T-cell (primary cell): Measurements from ENCODE around the gene NTM. TPM values are rescaled to one million over a fixed set of nuclear protein-coding genes. Genes with fewer than 3 reads are reported as not detected.

Experiments
- ATAC-seq, 4 experiments: fragments of 200-7000 bp in 3 of 4; fragments of 150-1000 bp in 1 of 4; cut with Tn5 transposase; replicated peaks in 1 of 4; 1 replicate in 3 of 4; 2 replicates in 1 of 4; pipeline ENCODE4 v1.10.0; 2021; ENCODE audit warnings: moderate library complexity in 3 of 4, mild to moderate bottlenecking in 2 of 4, moderate number of reproducible peaks in 1 of 4
- CTCF ChIA-PET, 2 donors: fragments of 300-600 bp; sonication (Branson Sonifier 250); formaldehyde crosslinking; loops; one replicate each; lab custom pipeline; 2022; ENCODE audit warnings: antibody characterized with exemption in 2 of 2; lab: Charles Lee
- POLR2A ChIA-PET, 2 donors: fragments of 300-600 bp; sonication (Branson Sonifier 250); formaldehyde crosslinking; loops; one replicate each; lab custom pipeline; 2022; ENCODE audit warnings: antibody characterized with exemption in 2 of 2; lab: Charles Lee
- DNase-seq, 35 experiments: peaks; one replicate each; pipeline versions ENCODE4 v3.0.0 to v3.0.0-alpha.2; 2013 to 2023
- H3K27ac ChIP-seq: one replicate; pipeline ENCODE4 v1.5.1; 2013; ENCODE audit warnings: low read length
- H3K27me3 ChIP-seq, 2 experiments: replicated peaks in 1 of 2; 1 replicate in 1 of 2; 2 replicates in 1 of 2; pipeline versions ENCODE4 v1.6.1 to v1.7.0; 2013; ENCODE audit warnings: low read length in 1 of 2, mixed read lengths in 1 of 2; ENCODE audit not compliant: control insufficient read depth in 2 of 2, insufficient read depth in 2 of 2; ENCODE audit errors: extremely low read depth in 1 of 2
- H3K36me3 ChIP-seq, 2 donors: 1 replicate in 1 of 2; 2 replicates in 1 of 2; pipeline versions ENCODE4 v1.6.1 to v1.7.0; 2013; ENCODE audit warnings: low read length in 1 of 2; ENCODE audit not compliant: control insufficient read depth in 2 of 2, insufficient read depth in 1 of 2; ENCODE audit errors: extremely low read depth in 1 of 2
- H3K4me1 ChIP-seq, 2 experiments: 1 replicate in 1 of 2; 2 replicates in 1 of 2; pipeline versions ENCODE4 v1.6.1 to v1.7.0; 2013; ENCODE audit warnings: low read length in 2 of 2, mixed read lengths in 1 of 2; ENCODE audit not compliant: insufficient read depth in 2 of 2, control insufficient read depth in 1 of 2; ENCODE audit errors: extremely low read depth in 1 of 2
- H3K4me3 ChIP-seq, 2 donors: 1 replicate in 1 of 2; 2 replicates in 1 of 2; pipeline versions ENCODE4 v1.5.1 to v1.7.0; 2013; ENCODE audit warnings: mild to moderate bottlenecking in 2 of 2, low read length in 1 of 2, moderate library complexity in 1 of 2; ENCODE audit not compliant: control insufficient read depth in 1 of 2; ENCODE audit errors: extremely low read depth in 1 of 2
- H3K9me3 ChIP-seq: 2 replicates; pipeline ENCODE4 v1.7.0; 2013
- H3K27ac Mint-ChIP-seq, 2 donors: one replicate each; pipeline ENCODE4 v1.8.0; 2020 to 2021; ENCODE audit warnings: mild to moderate bottlenecking in 2 of 2, mixed read lengths in 2 of 2
- H3K27me3 Mint-ChIP-seq, 2 donors: one replicate each; pipeline ENCODE4 v1.8.0; 2021 to 2022; ENCODE audit warnings: mixed read lengths in 2 of 2
- H3K36me3 Mint-ChIP-seq: one replicate; pipeline ENCODE4 v1.8.0; 2021; ENCODE audit warnings: mixed read lengths
- H3K4me1 Mint-ChIP-seq, 3 donors: one replicate each; pipeline ENCODE4 v1.8.0; 2020 to 2022; ENCODE audit warnings: mixed read lengths in 3 of 3, mild to moderate bottlenecking in 1 of 3
- H3K4me3 Mint-ChIP-seq, 3 donors: one replicate each; pipeline ENCODE4 v1.8.0; 2020 to 2022; ENCODE audit warnings: mild to moderate bottlenecking in 3 of 3, mixed read lengths in 3 of 3, moderate library complexity in 3 of 3
- H3K9me3 Mint-ChIP-seq, 3 donors: one replicate each; pipeline ENCODE4 v1.8.0; 2020 to 2022; ENCODE audit warnings: mixed read lengths in 3 of 3
- whole genome bisulfite sequencing: methylation state at CpG from one replicate; pipeline ENCODE4 v1.1.5; 2013; ENCODE audit warnings: missing lambda C conversion rate; ENCODE audit not compliant: insufficient coverage; 5-methylcytosine and 5-hydroxymethylcytosine counted together
- total RNA-seq, 35 experiments: library from RNA in 6 of 35; stranded (reverse) in 6 of 35; fragments of 120-200 nt in 1 of 35; gene quantifications; one replicate each; pipeline versions ENCODE4 v1.2.1 to v1.2.4 and lab custom pipeline; 2013 to 2026

Gene NTM
- total RNA-seq, 5 donors from 2014 or later (not counting 1 experiment from before 2014, with no cell fraction given) = not detected

- ChIA-PET POLR2A (no interaction called here), CTCF (no interaction called here)
- Mint-ChIP-seq H3K9me3 (peaks cover 0 to 3% (median 0%) of the 10 kb centered on the region in 3 donors), H3K4me3 (no peak overlapping the region), H3K36me3 (no peaks in the 10 kb centered on the region), H3K27ac (no peak overlapping the region), H3K27me3 (peaks cover 33 to 39% of the 10 kb centered on the region in 2 donors), H3K4me1 (peaks cover 0 to 7% (median 2%) of the 10 kb centered on the region in 3 donors)
- H3K9me3 ChIP-seq = no peaks in the 10 kb centered on the region
- no peak overlapping the region for H3K4me3 ChIP-seq
- H3K27ac ChIP-seq = no peak overlapping the region
- DNase-seq = no peak
- H3K4me1 ChIP-seq = peaks cover 0 to 5% of the 10 kb centered on the region in 2 experiments
- H3K36me3 ChIP-seq = no peaks in the 10 kb centered on the region
- peaks cover 8 to 32% of the 10 kb centered on the region in 2 experiments for H3K27me3 ChIP-seq
- ATAC-seq = no peak
Measured at GRCh38 chr11:131692151-131692550, 321.7 kb downstream of the NTM start.

- ChIA-PET POLR2A (no interaction called here), CTCF (no interaction called here)
- no peaks in the 10 kb centered on the region for H3K36me3 ChIP-seq
- H3K4me3 ChIP-seq = no peak overlapping the region
- H3K4me3 Mint-ChIP-seq = no peak overlapping the region
- H3K36me3 Mint-ChIP-seq = no peaks in the 10 kb centered on the region
- H3K9me3 ChIP-seq = no peaks in the 10 kb centered on the region
- H3K4me1 ChIP-seq = peaks cover 0 to 5% of the 10 kb centered on the region in 2 experiments
- H3K27me3 Mint-ChIP-seq = peaks cover 37 to 45% of the 10 kb centered on the region in 2 donors
- H3K27me3 ChIP-seq = peaks cover 8 to 27% of the 10 kb centered on the region in 2 experiments
- H3K27ac Mint-ChIP-seq = no peak overlapping the region
- H3K27ac ChIP-seq = no peak overlapping the region
- 50% methylated on average over 1 of the region's 1 CpG for WGBS
- peaks cover 0 to 3% (median 0%) of the 10 kb centered on the region in 3 donors for H3K9me3 Mint-ChIP-seq
- ATAC-seq = no peak
- no peak for DNase-seq
- peaks cover 0 to 7% (median 2%) of the 10 kb centered on the region in 3 donors for H3K4me1 Mint-ChIP-seq
Measured at GRCh38 chr11:131692961-131693360, 322.5 kb downstream of the NTM start.

- peaks cover 37 to 46% of the 10 kb centered on the region in 2 donors for H3K27me3 Mint-ChIP-seq
Measured at GRCh38 chr11:131693756-131694155, 323.3 kb downstream of the NTM start.

GRCh38 chr11:131694526-131695424, 324.4 kb downstream of the NTM start:
- peaks cover 35 to 48% of the 10 kb centered on the region in 2 donors for H3K27me3 Mint-ChIP-seq
- H3K27ac Mint-ChIP-seq = no peak overlapping the region
- CTCF ChIA-PET = interaction anchor here (0.7 to 1.0 kb wide), 2 partner anchors 9 to 74 kb away, joined by 3 to 5 read pairs; no protein-coding TSS in a partner anchor
- H3K36me3 ChIP-seq = no peaks in the 10 kb centered on the region
- ATAC-seq = peak in 1 of 4 experiments; percentile 68
- peaks cover 0 to 7% (median 2%) of the 10 kb centered on the region in 3 donors for H3K4me1 Mint-ChIP-seq
- H3K9me3 ChIP-seq = no peaks in the 10 kb centered on the region
- no peak overlapping the region for H3K4me3 Mint-ChIP-seq
- WGBS = 30% methylated on average over 33 of the region's 34 CpGs
- peaks cover 0 to 11% (median 0%) of the 10 kb centered on the region in 3 donors for H3K9me3 Mint-ChIP-seq
- POLR2A ChIA-PET = no interaction called here
- no peaks in the 10 kb centered on the region for H3K36me3 Mint-ChIP-seq
- DNase-seq = peak in 24 of 35 experiments; percentile 7 to 54 (median 24)
- H3K4me1 ChIP-seq = peaks cover 0 to 5% of the 10 kb centered on the region in 2 experiments
- H3K4me3 ChIP-seq = no peak overlapping the region
- peaks cover 8 to 15% of the 10 kb centered on the region in 2 experiments for H3K27me3 ChIP-seq
- no peak overlapping the region for H3K27ac ChIP-seq

More at GRCh38 chr11:131693756-131694155, 323.3 kb downstream of the NTM start:
- Histone ChIP-seq H3K4me3 (no peak overlapping the region), H3K4me1 (peaks cover 0 to 5% of the 10 kb centered on the region in 2 experiments), H3K9me3 (no peaks in the 10 kb centered on the region), H3K36me3 (no peaks in the 10 kb centered on the region), H3K27me3 (peaks cover 8 to 23% of the 10 kb centered on the region in 2 experiments), H3K27ac (no peak overlapping the region)
- DNase-seq (no peak), ATAC-seq (no peak)
- ChIA-PET CTCF (no interaction called here), POLR2A (no interaction called here)
- H3K27ac Mint-ChIP-seq = no peak overlapping the region
- no peak overlapping the region for H3K4me3 Mint-ChIP-seq
- peaks cover 0 to 4% (median 0%) of the 10 kb centered on the region in 3 donors for H3K9me3 Mint-ChIP-seq
- no peaks in the 10 kb centered on the region for H3K36me3 Mint-ChIP-seq
- 58% methylated on average over 3 of the region's 4 CpGs for WGBS
- H3K4me1 Mint-ChIP-seq = peaks cover 0 to 7% (median 2%) of the 10 kb centered on the region in 3 donors

GRCh38 chr11:131695889-131696429, 325.5 kb downstream of the NTM start:
- DNase-seq = no peak
- no peak overlapping the region for H3K27ac ChIP-seq
- ATAC-seq = no peak
- Mint-ChIP-seq H3K4me3 (no peak overlapping the region), H3K4me1 (peaks cover 0 to 7% (median 2%) of the 10 kb centered on the region in 3 donors), H3K27me3 (peaks cover 27 to 39% of the 10 kb centered on the region in 2 donors), H3K36me3 (no peaks in the 10 kb centered on the region), H3K27ac (no peak overlapping the region), H3K9me3 (peaks cover 0 to 15% (median 0%) of the 10 kb centered on the region in 3 donors)
- peaks cover 0 to 5% of the 10 kb centered on the region in 2 experiments for H3K4me1 ChIP-seq
- H3K4me3 ChIP-seq = no peak overlapping the region
- WGBS = 70% methylated on average over 7 of the region's 10 CpGs
- POLR2A ChIA-PET = no interaction called here
- no peaks in the 10 kb centered on the region for H3K9me3 ChIP-seq
- H3K27me3 ChIP-seq = peaks cover 8 to 13% of the 10 kb centered on the region in 2 experiments
- no peaks in the 10 kb centered on the region for H3K36me3 ChIP-seq
- CTCF ChIA-PET = no interaction called here

GRCh38 chr11:131696690-131697089, 326.3 kb downstream of the NTM start:
- Mint-ChIP-seq H3K4me1 (peaks cover 0 to 7% (median 2%) of the 10 kb centered on the region in 3 donors), H3K27ac (no peak overlapping the region), H3K27me3 (peaks cover 27 to 39% of the 10 kb centered on the region in 2 donors), H3K36me3 (no peaks in the 10 kb centered on the region), H3K9me3 (peaks cover 0 to 15% (median 0%) of the 10 kb centered on the region in 3 donors), H3K4me3 (no peak overlapping the region)
- WGBS = 83% methylated on average over 3 of the region's 8 CpGs
- H3K4me3 ChIP-seq = no peak overlapping the region
- peaks cover 0 to 5% of the 10 kb centered on the region in 2 experiments for H3K4me1 ChIP-seq
- H3K27ac ChIP-seq = no peak overlapping the region
- H3K9me3 ChIP-seq = no peaks in the 10 kb centered on the region
- H3K27me3 ChIP-seq = peaks cover 8 to 13% of the 10 kb centered on the region in 2 experiments
- no peak for DNase-seq
- POLR2A ChIA-PET = no interaction called here
- ATAC-seq = no peak
- H3K36me3 ChIP-seq = no peaks in the 10 kb centered on the region
- CTCF ChIA-PET = no interaction called here
